HG03469 (cell line): ENCODE measurements around the gene PHEX.
A peak's percentile ranks its signal among the peaks of the same experiment; 100 is the strongest.

Source experiments
- ATAC-seq: cut with Tn5 transposase; IDR thresholded peaks from one replicate; pipeline ENCODE4 v1.9.1; 2021; ENCODE audit warnings: mild to moderate bottlenecking, moderate library complexity, moderate number of reproducible peaks; ENCODE audit not compliant: unreplicated experiment

Gene PHEX

DNA sequence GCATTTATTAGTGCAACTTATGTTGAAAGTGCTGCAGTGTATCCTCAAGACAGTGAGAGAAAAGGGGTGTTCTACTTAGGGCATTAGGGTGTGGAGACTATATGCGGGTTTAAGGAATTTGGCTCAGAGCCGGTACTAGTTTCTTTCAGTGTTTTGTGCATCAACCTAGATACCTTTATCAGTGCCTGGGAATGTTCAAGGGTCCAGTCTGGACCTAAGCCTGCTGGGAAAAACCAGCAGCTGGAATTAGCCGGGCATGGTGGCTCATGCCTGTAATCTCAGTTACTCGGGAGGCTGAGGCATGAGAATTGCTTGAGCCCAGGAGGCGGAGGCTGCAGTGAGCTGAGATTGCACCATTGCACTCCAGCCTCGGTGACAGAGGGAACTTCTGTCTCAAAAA, 7.4 kb downstream of the PHEX start:
- ATAC-seq = no peak

DNA sequence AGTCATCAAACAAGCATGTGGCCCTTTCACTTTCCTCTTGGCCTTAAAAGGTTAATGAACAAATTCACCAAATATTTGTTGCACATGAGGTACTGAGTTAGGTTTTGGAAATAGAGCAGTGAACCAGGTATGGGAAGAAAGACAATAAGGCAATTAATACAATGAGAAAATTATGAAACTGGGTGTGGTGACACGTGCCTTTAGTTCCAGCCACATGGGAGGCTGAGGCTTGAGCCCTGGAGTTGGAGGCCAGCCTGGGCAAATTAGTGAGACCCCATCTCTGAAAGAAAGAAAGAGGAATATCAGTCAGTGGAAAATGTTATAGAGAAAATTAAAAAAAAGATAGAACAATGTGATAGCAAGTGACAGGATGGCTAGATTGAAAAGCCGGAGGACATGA, 8.1 kb downstream of the PHEX start:
- no peak for ATAC-seq

DNA sequence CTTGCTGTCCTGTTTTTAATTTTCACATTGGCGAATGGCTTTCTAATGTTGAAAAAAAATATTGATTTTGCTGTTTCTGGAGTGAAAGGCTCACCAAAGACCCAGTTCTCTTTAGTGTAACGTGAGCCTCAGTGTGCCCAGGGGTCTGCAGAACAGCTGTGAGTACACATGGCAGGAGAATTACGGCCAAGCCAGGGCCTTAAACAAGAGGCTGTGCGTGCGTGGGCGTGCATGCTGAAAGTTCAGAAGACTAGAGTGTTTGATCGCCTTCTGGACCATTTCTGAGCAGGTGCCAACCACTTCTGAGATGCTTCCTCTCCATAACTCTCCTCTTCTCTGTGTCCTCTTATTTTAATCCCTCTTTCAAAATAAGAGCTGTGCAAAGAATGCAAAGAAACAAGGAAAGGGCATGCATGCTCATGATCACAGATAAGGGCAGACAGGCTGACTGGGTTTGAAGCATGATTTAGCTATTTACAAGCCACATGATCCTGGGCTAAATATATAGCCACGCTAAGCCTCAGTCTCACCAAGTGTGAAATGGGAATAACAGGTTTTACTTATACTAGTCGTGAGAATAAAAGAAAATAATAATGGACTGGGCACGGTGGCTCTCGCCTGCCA, 9.9 kb downstream of the PHEX start:
- no peak for ATAC-seq

DNA sequence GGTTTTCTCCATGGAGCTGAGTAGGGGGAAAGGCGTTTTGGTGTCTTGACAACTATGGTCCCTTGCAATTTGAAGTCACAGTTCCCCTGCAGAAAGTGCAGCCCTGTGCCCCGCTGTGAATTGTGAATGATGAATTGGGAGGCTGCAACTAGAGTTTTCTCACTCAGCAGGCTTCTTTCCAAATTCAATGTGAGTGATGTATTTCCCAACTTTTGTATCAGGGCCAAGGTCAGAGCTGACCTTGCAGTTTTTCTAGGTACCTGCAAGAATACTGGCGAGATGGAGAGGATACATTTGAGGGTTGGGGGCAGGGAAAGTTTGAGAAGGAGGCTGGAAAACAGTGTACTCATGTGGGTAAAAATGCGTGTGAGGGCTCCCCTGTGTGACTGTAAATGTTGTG, 11.7 kb downstream of the PHEX start:
- ATAC-seq = no peak

DNA sequence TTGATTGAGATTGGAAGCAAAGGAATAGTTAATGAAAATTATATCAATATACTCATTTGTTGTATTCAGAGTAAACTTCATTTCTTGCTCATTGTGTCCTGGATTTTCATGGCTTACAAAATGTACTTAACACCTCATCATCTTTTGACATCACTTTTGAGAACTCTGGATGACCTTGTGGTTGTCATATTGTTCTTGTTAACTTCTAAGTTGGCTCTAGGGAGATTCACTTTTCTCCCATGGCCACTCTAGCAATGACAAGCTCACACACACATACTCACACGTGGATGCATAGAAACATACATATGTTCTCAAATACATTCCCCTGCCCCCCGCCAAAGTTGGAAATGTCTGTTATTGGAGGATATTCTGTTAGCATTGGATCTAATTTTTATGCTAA, 15.3 kb downstream of the PHEX start:
- ATAC-seq = no peak

DNA sequence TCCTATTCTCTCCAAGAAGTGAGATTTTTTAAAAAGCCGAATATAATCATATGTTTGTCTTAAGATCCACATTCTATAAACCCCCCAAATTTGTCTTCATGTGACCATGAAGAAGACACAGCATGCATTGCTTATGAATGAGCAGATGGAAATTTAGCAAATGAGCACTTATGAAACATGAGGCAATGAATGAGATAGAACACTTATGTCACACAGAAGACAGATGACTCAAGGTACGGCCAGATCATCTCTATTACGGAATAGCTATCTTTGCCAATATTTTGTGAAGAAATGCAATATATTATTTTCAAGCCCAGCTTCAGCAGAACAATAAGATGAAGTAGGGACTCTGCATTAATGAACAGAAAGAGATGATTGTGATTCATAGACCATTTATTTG, 21.4 kb downstream of the PHEX start:
- no peak for ATAC-seq

DNA sequence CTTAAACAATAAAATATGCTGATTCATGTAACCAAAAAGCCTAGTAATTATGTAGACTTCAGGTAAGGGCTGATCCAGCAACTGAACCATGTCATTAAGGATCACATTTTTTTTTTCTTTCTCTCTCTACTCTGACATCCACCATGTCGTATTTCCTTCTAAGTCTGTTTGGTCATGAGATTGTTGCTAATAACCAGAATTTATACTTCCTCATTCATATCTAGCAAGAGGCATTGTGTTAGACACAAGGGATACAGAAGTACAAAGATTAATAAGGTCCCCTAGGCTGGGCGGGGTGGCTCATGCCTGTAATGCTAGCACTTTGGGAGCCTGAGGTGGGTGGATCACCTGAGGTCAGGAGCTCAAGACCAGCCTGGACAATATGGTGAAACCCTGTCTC, 24.1 kb downstream of the PHEX start:
- ATAC-seq = peak; percentile 51

DNA sequence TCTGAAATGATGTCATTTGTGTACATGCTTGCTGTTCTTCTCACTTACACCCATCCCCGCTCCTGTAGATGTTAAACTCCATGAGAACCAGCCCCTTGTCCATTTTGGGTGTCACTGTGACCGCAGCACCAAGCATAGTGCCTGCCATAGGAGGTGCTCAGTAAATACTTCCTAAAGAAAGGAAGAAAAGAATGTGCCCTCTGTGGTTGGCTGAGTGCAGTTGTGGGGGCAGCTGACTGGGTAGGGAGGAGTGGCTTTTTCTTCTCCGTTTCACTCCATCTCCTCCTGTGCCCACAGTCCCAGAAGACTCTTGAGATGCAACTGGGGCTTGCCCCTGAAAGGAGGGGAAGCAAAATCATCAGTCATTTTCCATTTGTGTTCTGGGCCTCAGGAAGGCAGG, 25.5 kb downstream of the PHEX start:
- ATAC-seq = no peak

DNA sequence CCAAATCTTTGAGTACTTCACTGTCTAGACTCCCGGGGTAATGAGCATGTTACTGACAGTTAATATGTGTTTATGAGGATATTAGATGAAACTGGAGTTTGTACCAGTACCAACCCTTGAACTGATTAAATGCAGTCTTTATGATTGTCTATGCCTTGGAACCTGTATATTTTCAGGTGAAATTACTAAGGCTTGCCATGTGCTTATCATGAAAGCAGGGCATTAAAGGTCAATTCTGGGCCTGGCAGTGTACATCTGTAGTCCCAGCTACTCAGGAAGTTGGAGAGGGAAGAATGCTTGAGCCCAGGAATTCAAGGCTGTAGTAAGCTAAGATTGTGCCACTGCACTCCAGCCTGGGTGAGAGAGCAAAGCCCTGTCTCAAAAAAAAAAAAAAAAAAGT, 27.6 kb downstream of the PHEX start:
- ATAC-seq = no peak

DNA sequence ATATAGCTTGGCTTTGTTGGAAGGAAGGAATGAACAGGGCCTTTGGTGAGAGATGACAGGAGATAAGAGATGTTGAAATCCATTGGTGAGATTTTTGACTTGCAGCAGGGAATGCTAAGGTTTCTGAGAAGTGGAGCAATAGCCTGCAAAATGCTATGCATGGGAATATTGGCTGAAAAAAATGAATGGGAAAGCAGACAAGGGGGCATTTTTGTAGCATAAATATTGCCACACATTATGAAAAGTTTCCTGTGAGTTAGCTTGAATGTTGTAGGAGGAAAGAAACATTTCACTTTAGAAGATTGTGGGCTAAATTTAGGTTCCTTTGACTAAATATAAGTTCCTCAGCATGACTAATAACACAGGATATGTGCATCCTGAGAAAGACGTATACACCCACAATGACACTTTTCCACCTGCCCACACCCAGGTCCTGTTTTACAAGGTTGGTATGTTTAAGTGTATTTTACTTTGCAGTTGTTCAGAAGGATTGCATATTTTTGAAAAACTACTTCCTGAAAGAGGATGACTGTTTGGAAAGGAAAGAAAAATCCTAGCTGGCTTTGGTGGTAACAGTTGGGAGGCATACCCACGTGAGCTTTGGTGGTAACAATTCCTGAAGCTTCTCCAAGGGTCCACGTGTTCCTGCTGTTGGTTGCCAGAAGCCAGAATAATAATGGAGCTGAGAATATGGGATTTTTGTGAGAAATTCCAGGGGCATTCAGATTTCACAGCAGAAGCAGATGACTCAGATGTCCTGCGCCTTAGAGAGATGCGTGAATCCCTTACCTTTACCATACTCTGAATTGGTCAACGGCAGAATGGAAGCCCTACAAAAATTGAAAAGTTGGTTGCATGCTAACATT, 28.5 kb downstream of the PHEX start:
- ATAC-seq = peak; percentile 41

DNA sequence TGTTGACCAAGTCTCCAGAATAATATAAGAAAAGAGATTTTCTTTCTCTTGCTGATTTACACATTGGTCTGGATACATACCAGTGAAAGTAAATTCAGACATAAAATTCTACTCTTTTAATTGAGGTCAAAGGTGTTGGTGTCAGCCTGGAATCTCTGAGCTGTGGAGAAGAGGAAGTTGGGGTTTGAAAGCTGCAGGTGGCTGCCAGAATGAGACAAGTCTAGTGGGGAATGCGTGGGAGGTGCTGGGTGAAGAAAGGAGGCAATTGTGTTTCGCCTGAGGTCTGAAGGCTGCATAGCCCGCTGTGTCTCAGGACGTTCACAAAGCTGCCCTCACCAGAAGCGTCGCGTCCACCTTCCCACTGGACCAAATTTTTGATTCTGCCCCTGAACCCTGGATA, 31.2 kb downstream of the PHEX start:
- peak; percentile 79 for ATAC-seq

DNA sequence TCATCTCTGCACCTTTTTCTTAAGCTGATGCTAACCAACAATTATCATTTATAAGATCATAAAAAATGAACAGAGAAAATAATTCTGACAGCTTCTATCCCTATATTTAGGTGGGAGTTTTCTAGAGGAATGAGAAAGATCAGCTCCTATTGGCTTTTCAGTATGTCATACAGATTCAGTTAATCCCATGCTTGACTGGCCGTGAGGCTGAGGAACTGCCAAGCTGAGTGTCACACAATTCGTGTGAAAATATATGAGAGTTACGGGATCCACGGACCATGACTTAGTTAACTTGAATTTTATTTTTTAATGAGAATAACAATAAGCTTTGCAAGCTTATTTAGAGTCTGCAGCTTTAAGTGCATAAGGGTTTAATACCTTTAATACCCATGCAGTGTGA, 37.5 kb downstream of the PHEX start:
- no peak for ATAC-seq

DNA sequence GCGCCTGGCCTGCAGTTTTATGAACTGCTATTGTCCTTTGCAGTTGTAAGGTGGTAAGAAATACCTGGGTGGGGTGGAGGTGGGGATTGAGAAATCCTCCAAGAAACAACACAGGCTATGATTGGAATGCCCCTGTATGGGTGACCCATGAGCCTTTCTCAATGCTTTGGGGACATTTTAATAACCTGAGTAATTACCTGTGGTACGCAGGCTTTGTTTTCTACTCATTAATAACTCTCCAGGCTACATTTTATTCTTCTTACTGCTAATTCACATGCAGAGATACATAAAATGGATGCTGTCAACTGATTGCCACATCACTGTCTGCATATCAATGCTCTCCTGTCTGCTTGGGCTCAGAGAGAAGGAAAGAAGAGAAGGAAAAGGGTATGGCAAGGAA, 41.8 kb downstream of the PHEX start:
- no peak for ATAC-seq

DNA sequence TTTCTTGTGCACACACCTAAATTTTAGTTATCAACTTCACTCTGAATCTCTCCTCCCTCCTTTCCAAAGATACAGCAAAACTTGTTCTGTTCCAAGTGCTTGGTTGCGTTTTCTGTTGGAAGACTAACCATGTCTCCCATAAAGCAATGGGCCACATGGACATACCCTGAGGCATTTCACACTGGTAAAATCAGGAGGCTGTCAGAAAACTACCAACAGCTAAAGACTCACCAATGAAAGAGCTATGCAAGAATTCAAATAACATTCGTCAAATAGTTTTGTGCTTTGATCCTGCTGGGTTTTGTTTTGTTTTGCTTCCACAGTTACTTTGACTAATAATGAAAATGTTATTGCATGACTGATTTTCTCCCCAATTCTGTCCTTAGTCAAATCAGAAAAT, 46.0 kb downstream of the PHEX start:
- ATAC-seq = no peak

DNA sequence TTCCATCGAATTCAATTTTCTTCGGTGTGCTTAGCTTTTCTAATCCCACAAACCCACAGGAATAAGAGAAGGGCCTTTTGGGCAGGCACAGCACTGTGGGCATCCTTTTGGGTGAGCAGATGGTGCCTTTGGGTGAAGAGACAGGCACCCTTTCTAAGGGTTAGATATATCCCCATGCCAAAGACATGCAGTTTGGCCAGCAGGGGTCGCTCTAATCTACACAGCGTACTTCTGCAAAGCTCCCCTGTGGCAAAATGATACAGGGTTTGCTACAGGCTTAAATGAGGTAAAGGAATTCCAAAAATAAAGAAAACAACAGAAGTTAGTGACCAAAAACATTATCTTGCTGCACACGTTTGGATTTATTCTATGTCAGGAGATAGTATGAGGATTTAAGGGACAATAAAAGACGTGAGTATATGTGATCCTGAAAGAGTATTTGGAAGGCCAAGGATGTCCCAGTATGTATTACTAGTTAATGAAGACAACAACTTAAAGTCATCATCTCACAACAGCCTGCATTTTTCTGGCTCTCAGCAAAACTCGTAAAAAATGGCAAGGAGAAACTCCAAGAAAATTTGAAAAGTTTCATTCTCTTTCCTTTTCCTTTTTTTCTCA, 49.5 kb downstream of the PHEX start:
- ATAC-seq = no peak

DNA sequence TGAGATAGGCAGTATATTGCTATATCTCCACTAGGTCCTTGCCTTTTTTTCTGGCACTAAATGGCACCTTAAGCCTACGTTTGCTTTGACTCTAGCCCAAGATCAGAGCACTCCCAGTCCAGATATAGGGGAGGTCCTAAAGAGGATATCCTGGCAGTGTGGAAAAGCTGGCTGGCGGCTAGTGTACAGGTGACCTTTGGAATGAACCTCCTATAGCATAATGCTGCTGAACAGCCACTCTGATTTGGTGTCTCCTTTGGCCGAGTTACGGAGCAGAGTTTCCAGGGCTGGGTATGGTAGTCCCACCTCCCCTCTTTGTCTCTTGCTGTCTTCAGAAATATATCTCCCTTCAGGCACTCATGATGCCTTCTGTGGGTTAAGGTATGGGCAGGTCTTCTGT, 53.9 kb downstream of the PHEX start:
- no peak for ATAC-seq

DNA sequence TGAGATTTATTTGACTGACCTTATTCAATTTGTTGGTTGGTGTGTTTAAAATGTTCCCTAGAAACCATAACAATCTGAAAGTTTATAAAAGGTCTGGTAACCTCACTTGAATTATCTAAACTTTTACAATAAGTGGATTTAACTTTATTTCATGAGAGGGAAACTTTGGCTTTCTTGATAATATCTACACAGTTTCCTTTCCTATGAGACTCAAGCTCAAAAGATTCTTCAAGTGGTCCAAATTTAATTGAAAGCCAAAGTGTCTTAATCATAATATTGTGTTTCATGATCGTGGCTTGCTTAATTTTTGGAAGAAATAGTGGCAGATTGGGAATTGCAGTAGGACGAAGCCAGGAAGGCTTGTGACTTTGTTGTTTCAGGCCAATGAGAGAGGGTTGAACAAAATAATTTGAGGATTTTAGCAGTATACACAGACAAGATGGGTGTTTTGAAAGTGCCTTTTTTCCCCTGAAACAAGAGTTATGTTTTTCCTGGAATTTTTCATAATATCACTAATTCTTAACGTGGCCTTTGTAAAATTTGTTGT, 55.0 kb downstream of the PHEX start:
- no peak for ATAC-seq

DNA sequence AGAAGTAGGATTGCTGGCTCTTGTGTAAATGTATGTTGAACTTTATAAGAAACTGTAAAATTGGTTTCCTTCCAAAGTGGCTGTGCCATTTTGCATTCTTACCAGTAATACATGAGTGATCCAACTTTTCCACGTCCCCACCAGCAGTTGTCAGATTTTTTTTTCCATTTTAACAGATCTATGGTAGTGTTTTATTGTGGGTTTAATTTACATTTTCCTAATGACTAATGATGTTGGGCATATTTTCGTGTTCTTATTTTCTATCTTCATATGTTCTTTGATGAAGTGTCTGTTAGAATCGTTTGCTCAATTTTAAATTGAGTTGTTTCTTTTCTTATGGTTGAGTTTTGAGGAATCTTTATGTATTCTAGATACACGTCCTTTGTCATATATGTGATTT, 56.2 kb downstream of the PHEX start:
- ATAC-seq = no peak

DNA sequence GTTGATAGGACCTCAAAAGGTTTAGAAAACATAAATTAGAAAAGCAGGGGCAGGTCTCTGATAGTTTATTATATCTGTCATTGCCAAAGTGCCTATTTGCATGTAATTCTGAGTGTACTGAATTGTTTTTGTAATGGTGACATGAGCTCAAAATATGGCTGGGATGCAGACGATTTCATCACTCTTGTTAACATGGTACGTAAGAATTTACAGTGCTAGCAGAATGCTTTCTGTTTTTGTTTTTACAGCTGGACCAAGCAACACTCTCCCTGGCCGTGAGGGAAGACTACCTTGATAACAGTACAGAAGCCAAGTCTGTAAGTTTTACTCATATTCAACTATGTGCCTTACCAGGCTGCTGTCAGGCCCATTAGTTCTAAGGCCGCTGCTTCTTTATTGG, 58.1 kb downstream of the PHEX start:
- ATAC-seq = no peak

DNA sequence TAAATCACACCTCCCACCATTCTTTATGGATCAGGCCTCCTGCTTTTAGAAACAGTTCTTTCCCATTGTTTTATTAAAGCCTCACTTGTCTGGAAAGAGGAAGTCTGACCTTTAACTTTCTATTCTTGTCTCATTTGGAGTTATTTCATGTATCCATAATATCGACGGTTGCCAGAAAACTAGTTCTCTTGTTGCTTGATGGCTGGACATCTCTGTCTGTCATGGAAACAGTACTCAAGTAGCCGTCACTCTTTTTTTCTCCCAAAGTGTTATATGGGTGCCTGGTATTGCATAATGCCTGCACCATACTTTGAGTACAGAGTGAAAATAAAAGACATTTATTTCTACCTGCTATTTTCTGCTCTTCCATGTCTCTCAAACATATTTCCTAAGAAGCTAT, 61.4 kb downstream of the PHEX start:
- ATAC-seq = no peak

DNA sequence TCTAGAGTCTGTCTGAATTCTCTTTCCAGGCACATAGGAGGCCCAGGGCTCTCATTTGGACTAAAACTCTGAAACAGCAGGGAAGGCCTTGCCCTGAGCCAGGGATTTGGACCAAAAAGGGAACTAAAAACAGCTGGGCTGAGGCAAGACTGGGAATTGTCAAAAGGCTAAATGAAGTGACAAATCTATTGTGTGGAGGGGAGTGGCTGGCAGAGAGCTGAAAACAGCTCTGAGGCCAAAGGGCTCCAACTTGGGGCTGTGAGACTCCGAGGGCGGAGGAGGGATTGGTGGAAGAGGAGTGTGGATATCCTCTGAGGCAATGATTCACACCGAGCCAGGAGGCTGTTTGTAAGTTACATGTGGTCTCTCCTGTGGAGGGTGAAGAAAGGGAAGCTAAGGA, 63.2 kb downstream of the PHEX start:
- no peak for ATAC-seq

DNA sequence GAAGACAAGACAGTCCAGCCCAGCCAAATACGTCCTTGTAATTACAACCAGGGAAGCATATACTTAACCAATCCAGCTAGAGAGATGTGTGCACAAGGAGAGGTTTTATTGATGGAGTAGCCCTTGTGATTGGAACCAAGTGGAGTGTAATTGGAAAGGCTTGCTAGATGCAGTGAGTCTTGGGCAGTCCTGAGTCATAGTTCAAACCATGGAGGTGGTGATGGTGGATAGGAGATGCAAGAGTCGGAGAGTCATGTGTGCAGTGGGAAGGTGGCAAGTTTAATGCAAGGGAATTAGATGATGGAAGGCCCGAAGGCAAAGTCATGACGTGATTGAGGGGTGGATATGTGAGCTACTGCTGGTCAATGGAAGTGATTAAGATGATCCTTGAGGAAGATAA, 63.7 kb downstream of the PHEX start:
- no peak for ATAC-seq
